ENCODE results near the gene PGK1.
"Not testable (repeated sequence)": the region's sequence is repeated elsewhere in the genome, so short reads cannot be mapped to it uniquely, and the experiment has no call there.

Gene PGK1

DNA sequence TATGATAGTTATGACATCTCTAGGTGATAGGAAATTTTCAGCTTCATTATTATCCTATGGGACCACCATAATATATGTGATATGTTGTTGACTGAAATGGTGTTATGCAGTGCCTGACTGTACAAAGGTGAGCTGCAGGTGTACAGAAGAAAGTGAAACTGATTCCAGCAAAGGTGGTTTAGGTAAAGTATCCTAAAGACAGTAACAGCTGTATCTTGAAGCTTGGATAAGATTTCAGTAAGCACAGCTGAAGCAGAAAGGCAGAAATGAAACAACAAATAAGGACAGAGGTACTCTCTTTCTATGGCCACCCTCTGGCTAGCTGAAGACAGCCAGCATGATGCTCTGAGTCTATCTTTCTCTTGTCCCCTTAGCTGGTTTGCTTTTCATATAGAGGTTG lies 30.0 kb upstream of the PGK1 start:
- no peak for DNase-seq (ENCODE audit: low spot score)
- TF ChIP-seq, protein P1, sequence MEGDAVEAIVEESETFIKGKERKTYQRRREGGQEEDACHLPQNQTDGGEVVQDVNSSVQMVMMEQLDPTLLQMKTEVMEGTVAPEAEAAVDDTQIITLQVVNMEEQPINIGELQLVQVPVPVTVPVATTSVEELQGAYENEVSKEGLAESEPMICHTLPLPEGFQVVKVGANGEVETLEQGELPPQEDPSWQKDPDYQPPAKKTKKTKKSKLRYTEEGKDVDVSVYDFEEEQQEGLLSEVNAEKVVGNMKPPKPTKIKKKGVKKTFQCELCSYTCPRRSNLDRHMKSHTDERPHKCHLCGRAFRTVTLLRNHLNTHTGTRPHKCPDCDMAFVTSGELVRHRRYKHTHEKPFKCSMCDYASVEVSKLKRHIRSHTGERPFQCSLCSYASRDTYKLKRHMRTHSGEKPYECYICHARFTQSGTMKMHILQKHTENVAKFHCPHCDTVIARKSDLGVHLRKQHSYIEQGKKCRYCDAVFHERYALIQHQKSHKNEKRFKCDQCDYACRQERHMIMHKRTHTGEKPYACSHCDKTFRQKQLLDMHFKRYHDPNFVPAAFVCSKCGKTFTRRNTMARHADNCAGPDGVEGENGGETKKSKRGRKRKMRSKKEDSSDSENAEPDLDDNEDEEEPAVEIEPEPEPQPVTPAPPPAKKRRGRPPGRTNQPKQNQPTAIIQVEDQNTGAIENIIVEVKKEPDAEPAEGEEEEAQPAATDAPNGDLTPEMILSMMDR (IDR thresholded peaks at IDR 0.05; ENCODE audit: extremely low read depth, insufficient read depth, missing control alignments): no peak
- in situ Hi-C loops (cut with MboI; ENCODE audit: low pct_unique_long_range_greater_than_20kb, low sequenced_read_pairs, unreplicated experiment): no loop called here

DNA sequence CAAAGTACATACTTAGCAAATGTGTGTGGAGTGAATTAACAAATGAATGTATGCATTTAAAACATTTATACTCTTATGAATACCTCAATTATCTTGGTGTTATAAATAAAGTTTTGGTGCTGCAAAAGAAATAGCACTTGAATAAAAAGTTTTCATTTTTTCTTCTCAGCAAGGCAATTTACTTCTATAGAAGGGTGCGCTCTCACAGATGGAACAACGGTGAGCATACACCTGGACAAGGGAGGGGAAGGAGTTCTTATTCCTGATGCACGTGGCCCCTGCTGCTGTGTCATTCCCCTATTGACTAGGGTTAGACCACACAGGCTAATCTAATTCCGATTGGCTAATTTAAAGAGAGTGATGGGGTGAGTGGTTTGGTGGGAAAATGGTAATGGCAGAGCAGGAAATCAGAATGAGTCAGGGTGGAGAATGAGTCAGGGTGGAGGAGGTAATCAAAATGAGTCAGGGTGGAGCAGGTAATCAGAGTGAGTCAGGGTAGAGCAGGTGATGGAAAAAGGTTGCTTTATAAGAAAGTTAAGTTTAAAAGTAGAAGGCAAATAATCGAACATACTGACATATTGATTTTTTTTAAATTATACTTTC lies 28.2 kb upstream of the PGK1 start:
- TF ChIP-seq, protein P1 (IDR thresholded peaks at IDR 0.05; ENCODE audit: extremely low read depth, insufficient read depth, missing control alignments): no peak
- no peak for DNase-seq (ENCODE audit: low spot score)
- in situ Hi-C loops (cut with MboI; ENCODE audit: low pct_unique_long_range_greater_than_20kb, low sequenced_read_pairs, unreplicated experiment): no loop called here

DNA sequence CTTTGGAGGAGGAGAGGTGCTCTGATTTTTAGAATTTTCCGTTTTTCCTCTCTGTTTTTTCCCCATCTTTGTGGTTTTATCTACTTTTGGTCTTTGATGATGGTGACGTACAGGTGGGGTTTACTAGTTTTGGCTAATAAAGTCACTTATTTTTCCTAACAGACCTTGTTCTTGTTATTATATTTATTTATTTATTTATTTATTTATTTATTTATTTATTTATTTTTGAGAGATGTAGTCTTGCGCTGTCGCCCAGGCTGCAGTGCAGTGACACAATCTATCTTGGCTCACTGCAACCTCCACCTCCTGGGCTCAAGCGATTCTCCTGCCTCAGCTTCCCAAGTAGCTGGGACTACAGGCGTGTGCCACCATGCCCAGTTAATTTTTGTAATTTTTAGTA lies 22.6 kb upstream of the PGK1 start:
- in situ Hi-C loops (cut with MboI; ENCODE audit: low pct_unique_long_range_greater_than_20kb, low sequenced_read_pairs, unreplicated experiment): not testable (repeated sequence)

DNA sequence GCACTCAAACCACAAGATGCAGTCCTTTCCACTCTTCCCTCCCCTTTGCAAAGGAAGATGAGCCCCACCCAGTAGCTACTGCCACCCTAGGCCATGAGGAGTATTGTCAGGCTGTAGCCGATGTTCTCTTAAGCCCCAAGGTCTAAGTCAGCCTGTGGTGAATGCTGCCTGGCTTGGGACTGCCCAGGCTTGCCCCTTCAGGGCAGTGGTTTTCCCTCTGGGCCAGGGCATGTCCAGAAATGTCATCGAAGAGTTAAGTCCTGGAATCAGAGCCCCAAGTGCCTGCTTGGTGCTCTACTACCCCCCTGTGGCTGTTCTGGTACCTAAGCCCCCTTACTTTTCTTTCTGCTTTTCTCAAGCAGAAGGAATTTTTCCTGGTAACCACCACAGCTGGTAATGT lies 11.8 kb upstream of the PGK1 start:
- in situ Hi-C loops (cut with MboI; ENCODE audit: low pct_unique_long_range_greater_than_20kb, low sequenced_read_pairs, unreplicated experiment): no loop called here
- no peak for DNase-seq (ENCODE audit: low spot score)

More for the DNA sequence above, 22.6 kb upstream of the PGK1 start:
- not testable (repeated sequence) for DNase-seq (ENCODE audit: low spot score)

DNA sequence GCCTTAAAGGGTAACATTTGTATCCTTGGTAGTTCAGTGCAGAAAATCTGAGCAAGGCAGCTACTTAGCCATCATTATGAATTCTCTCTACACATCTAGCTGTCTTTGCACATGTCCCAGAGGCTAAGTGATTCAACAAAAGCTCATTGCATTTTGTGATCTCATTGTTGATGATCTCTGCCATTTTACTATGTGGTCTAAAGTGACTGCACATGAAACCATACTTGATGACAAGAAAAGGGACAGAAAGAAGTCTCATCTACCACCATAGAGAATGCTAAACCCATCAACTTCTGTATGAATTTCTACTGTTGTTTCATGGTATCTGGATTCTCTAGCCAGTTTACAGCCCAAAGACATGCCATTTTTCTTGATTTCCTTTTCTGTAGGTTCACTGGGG lies 5.9 kb upstream of the PGK1 start:
- TF ChIP-seq, protein P1 (IDR thresholded peaks at IDR 0.05; ENCODE audit: extremely low read depth, insufficient read depth, missing control alignments): no peak
- no peak for DNase-seq (ENCODE audit: low spot score)
- in situ Hi-C loops (cut with MboI; ENCODE audit: low pct_unique_long_range_greater_than_20kb, low sequenced_read_pairs, unreplicated experiment): no loop called here

More for the DNA sequence above, 11.8 kb upstream of the PGK1 start:
- TF ChIP-seq, protein P1 (IDR thresholded peaks at IDR 0.05; ENCODE audit: extremely low read depth, insufficient read depth, missing control alignments): peak; percentile 26

DNA sequence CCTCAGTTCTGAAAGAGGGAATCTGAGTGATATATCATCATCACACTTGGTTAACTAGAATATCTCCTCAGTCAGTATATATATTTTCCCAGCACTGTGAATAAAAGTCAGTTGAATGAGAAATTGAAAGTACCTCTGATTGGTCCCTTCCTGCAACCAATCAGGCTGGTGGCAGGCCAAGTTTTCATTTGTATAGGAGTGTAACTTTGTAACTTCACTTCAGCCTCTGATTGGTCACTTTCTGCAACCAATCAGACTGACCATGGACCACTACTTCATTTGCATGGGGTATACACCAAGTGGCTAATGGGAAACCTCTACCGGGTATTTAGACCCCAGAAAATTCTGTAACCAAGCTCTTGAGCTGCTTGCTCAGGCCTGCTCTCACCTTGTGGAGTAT lies 2.0 kb upstream of the PGK1 start:
- TF ChIP-seq, protein P1 (IDR thresholded peaks at IDR 0.05; ENCODE audit: extremely low read depth, insufficient read depth, missing control alignments): no peak
- DNase-seq (ENCODE audit: low spot score): no peak
- in situ Hi-C loops (cut with MboI; ENCODE audit: low pct_unique_long_range_greater_than_20kb, low sequenced_read_pairs, unreplicated experiment): loop anchor here (10.0 kb wide), 1 partner anchor 197 kb away; no protein-coding TSS in a partner anchor

DNA sequence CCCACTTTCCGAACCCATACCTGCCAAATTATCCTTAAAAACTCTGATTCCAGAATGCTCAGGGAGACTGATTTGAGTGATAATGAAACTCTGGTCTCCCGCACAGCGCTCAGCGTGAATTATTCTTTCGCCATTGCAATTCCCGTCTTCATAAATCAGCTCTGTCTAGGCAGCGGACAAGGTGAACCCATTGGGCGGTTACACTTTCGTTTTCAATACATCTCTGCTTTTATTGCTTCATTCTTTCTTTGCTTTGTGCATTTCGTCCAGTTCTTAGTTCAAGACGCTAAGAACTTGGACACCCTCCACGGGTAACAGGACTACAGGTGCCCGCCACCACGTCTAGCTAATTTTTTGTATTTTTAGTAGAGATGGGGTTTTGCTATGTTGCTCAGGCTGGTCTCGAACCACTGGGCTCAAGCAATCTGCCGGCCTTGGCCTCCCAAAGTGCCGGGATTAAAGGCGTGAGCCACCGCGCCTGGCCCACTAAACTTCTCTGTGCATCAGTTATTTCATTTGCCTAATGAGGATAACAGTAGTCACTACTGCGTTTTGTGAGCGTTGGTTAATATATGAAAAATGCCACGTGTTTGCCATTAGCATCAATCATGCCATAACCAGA lies 936 bp upstream of the PGK1 start:
- in situ Hi-C loops (cut with MboI; ENCODE audit: low pct_unique_long_range_greater_than_20kb, low sequenced_read_pairs, unreplicated experiment): loop anchor here (10.0 kb wide), 1 partner anchor 198 kb away; no protein-coding TSS in a partner anchor
- no peak for DNase-seq (ENCODE audit: low spot score)
- TF ChIP-seq, protein P1 (IDR thresholded peaks at IDR 0.05; ENCODE audit: extremely low read depth, insufficient read depth, missing control alignments): no peak

All from GM13977 (cell line).